BJ (cell line): Measurements from ENCODE around the gene GAGE12E. TPM values are rescaled to one million over a fixed set of nuclear protein-coding genes. Genes with fewer than 3 reads are reported as not detected.
"Not testable (repeated sequence)": the region's sequence is repeated elsewhere in the genome, so short reads cannot be mapped to it uniquely, and the experiment has no call there.

Experiments
- CTCF ChIA-PET: fragments of 350-600 bp; formaldehyde crosslinking; extraction: SDS; loops from one replicate; lab custom pipeline; 2021; ENCODE audit warnings: antibody characterized with exemption, inconsistent platforms; lab: Yijun Ruan, JAX
- POLR2A ChIA-PET: fragments of 300-600 bp; sonication (Branson Sonifier 250); formaldehyde crosslinking; extraction: SDS; loops from one replicate; lab custom pipeline; 2021; ENCODE audit warnings: antibody characterized with exemption; lab: Charles Lee
- DNase-seq: peaks from one replicate; pipeline ENCODE4 v3.0.0-alpha.2; 2011; ENCODE audit warnings: low read depth
- H3K27me3 ChIP-seq: 2 replicates; pipeline ENCODE4 v1.6.0; 2011; ENCODE audit warnings: low read length; ENCODE audit not compliant: control insufficient read depth, insufficient read depth
- H3K36me3 ChIP-seq: 2 replicates; pipeline ENCODE4 v1.5.1; 2011; ENCODE audit warnings: low read length; ENCODE audit not compliant: control insufficient read depth, insufficient read depth
- H3K4me3 ChIP-seq: 2 replicates; pipeline ENCODE4 v1.5.1; 2011; ENCODE audit warnings: low read depth, mild to moderate bottlenecking, control low read depth, low read length
- polyA minus RNA-seq: library from RNA; depleted of rRNA, polyadenylated mRNA; stranded (reverse); fragments of >200 nt; gene quantifications from 2 replicates; pipeline ENCODE4 v1.2.3, GENCODE V29; 2011; rRNA and poly(A)+ RNA removed
- polyA plus RNA-seq: library from polyadenylated mRNA; depleted of rRNA; stranded (reverse); fragments of >200 nt; gene quantifications from 2 replicates; pipeline ENCODE4 v1.2.3, GENCODE V29; 2011; rRNA removed

Gene GAGE12E, protein sequence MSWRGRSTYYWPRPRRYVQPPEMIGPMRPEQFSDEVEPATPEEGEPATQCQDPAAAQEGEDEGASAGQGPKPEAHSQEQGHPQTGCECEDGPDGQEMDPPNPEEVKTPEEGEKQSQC
- polyA plus RNA-seq (not detected in 2 replicates), polyA minus RNA-seq (not detected in 2 replicates)

DNA sequence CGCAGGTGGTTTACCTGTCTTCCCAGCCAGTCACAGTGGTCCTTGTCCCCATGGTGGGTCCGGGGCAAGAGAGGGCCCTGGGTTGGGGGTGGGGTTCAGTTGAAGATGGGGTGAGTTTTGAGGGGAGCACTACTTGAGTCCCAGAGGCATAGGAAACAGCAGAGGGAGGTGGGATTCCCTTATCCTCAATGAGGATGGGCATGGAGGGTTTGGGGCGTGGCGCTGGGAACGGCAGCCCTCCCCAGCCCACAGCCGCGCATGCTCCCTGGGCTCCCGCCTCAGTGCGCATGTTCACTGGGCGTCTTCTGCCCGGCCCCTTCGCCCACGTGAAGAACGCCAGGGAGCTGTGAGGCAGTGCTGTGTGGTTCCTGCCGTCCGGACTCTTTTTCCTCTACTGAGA lies at the start of gene GAGE12E:
TSS of gene GAGE12E (plus strand) at position 301 of the 400 bp plus-strand sequence. CDS start 1,155 bp downstream, outside the sequence.
- DNase-seq, POLR2A ChIA-PET, H3K27me3 ChIP-seq, H3K36me3 ChIP-seq, H3K4me3 ChIP-seq, CTCF ChIA-PET: not testable (repeated sequence)

DNA sequence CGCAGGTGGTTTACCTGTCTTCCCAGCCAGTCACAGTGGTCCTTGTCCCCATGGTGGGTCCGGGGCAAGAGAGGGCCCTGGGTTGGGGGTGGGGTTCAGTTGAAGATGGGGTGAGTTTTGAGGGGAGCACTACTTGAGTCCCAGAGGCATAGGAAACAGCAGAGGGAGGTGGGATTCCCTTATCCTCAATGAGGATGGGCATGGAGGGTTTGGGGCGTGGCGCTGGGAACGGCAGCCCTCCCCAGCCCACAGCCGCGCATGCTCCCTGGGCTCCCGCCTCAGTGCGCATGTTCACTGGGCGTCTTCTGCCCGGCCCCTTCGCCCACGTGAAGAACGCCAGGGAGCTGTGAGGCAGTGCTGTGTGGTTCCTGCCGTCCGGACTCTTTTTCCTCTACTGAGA lies 19.2 kb upstream of the GAGE12E start, which contains the start of gene GAGE12C:
TSS of gene GAGE12C (plus strand) at position 301 of the 400 bp plus-strand sequence. CDS start 1,155 bp downstream, outside the sequence.
- DNase-seq, H3K4me3 ChIP-seq, H3K27me3 ChIP-seq, H3K36me3 ChIP-seq, CTCF ChIA-PET, POLR2A ChIA-PET: not testable (repeated sequence)

DNA sequence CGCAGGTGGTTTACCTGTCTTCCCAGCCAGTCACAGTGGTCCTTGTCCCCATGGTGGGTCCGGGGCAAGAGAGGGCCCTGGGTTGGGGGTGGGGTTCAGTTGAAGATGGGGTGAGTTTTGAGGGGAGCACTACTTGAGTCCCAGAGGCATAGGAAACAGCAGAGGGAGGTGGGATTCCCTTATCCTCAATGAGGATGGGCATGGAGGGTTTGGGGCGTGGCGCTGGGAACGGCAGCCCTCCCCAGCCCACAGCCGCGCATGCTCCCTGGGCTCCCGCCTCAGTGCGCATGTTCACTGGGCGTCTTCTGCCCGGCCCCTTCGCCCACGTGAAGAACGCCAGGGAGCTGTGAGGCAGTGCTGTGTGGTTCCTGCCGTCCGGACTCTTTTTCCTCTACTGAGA lies 9.7 kb upstream of the GAGE12E start, which contains the start of gene GAGE12D:
TSS of gene GAGE12D (plus strand) at position 301 of the 400 bp plus-strand sequence. CDS start 1,155 bp downstream, outside the sequence.
- CTCF ChIA-PET, H3K4me3 ChIP-seq, DNase-seq, H3K27me3 ChIP-seq, POLR2A ChIA-PET, H3K36me3 ChIP-seq: not testable (repeated sequence)

DNA sequence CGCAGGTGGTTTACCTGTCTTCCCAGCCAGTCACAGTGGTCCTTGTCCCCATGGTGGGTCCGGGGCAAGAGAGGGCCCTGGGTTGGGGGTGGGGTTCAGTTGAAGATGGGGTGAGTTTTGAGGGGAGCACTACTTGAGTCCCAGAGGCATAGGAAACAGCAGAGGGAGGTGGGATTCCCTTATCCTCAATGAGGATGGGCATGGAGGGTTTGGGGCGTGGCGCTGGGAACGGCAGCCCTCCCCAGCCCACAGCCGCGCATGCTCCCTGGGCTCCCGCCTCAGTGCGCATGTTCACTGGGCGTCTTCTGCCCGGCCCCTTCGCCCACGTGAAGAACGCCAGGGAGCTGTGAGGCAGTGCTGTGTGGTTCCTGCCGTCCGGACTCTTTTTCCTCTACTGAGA lies 9.5 kb downstream of the GAGE12E start, which contains the start of gene GAGE12F:
TSS of gene GAGE12F (plus strand) at position 301 of the 400 bp plus-strand sequence. CDS start 1,155 bp downstream, outside the sequence.
- H3K4me3 ChIP-seq, result not testable (repeated sequence)

DNA sequence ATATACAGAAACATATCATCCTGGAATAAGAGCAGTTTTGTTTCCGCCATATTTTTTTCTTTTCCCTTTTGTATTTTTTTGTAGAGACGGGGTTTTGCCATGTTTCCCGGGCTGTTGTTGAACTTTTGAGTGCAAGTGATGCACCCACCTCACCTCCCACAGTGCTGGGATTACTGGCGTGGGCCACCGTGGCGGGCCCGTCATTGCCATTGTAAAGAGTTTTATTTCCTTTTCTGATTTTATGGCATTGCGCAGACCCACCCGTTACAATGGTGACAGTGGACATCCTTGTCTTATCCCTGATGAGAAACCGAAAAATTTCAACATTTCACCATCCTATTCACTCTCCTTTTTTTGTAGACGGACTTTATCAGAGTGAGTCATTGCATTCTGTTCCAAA lies 17.6 kb downstream of the GAGE12E start:
- POLR2A ChIA-PET, DNase-seq, CTCF ChIA-PET: not testable (repeated sequence)

More for the DNA sequence above, 9.5 kb downstream of the GAGE12E start, which contains the start of gene GAGE12F:
- DNase-seq, H3K27me3 ChIP-seq, CTCF ChIA-PET, H3K36me3 ChIP-seq, POLR2A ChIA-PET: not testable (repeated sequence)

DNA sequence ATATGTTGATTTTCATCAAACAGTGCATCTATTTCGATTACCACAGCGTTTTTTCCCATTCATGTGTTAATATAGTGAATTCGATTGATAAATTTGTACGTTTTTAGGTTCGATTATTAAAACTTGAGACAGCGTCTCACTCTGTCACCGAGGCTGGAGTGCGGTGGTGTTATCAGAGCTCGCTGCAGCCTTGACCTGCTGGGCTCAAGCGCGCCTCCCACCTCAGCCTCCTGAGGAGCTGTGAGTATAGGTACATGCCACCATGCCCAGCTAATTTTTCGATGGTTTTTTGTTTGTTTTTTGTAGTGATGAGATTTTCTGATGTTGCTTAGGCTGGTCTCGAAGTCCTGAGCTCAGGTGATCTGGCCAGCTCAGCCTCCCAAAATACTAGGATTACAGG lies 18.1 kb downstream of the GAGE12E start:
- POLR2A ChIA-PET, H3K36me3 ChIP-seq, CTCF ChIA-PET, DNase-seq, H3K27me3 ChIP-seq, H3K4me3 ChIP-seq: not testable (repeated sequence)

More for the DNA sequence above, 17.6 kb downstream of the GAGE12E start:
- not testable (repeated sequence) for H3K27me3 ChIP-seq, H3K36me3 ChIP-seq, H3K4me3 ChIP-seq

DNA sequence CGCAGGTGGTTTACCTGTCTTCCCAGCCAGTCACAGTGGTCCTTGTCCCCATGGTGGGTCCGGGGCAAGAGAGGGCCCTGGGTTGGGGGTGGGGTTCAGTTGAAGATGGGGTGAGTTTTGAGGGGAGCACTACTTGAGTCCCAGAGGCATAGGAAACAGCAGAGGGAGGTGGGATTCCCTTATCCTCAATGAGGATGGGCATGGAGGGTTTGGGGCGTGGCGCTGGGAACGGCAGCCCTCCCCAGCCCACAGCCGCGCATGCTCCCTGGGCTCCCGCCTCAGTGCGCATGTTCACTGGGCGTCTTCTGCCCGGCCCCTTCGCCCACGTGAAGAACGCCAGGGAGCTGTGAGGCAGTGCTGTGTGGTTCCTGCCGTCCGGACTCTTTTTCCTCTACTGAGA lies 19.0 kb downstream of the GAGE12E start, which contains the start of gene GAGE12G:
TSS of gene GAGE12G (plus strand) at position 301 of the 400 bp plus-strand sequence. CDS start 1,155 bp downstream, outside the sequence.
- H3K27me3 ChIP-seq, POLR2A ChIA-PET, H3K36me3 ChIP-seq, CTCF ChIA-PET, H3K4me3 ChIP-seq, DNase-seq: not testable (repeated sequence)

DNA sequence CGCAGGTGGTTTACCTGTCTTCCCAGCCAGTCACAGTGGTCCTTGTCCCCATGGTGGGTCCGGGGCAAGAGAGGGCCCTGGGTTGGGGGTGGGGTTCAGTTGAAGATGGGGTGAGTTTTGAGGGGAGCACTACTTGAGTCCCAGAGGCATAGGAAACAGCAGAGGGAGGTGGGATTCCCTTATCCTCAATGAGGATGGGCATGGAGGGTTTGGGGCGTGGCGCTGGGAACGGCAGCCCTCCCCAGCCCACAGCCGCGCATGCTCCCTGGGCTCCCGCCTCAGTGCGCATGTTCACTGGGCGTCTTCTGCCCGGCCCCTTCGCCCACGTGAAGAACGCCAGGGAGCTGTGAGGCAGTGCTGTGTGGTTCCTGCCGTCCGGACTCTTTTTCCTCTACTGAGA lies 28.6 kb downstream of the GAGE12E start, which contains the start of gene GAGE12H:
TSS of gene GAGE12H (plus strand) at position 301 of the 400 bp plus-strand sequence. CDS start 1,155 bp downstream, outside the sequence.
- CTCF ChIA-PET, DNase-seq, H3K27me3 ChIP-seq, POLR2A ChIA-PET, H3K4me3 ChIP-seq, H3K36me3 ChIP-seq: not testable (repeated sequence)

DNA sequence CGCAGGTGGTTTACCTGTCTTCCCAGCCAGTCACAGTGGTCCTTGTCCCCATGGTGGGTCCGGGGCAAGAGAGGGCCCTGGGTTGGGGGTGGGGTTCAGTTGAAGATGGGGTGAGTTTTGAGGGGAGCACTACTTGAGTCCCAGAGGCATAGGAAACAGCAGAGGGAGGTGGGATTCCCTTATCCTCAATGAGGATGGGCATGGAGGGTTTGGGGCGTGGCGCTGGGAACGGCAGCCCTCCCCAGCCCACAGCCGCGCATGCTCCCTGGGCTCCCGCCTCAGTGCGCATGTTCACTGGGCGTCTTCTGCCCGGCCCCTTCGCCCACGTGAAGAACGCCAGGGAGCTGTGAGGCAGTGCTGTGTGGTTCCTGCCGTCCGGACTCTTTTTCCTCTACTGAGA lies 38.1 kb downstream of the GAGE12E start, which contains the start of gene GAGE2A:
TSS of gene GAGE2A (plus strand) at position 301 of the 400 bp plus-strand sequence. CDS start 1,155 bp downstream, outside the sequence.
- CTCF ChIA-PET, POLR2A ChIA-PET, H3K36me3 ChIP-seq, H3K27me3 ChIP-seq, H3K4me3 ChIP-seq, DNase-seq: not testable (repeated sequence)

DNA sequence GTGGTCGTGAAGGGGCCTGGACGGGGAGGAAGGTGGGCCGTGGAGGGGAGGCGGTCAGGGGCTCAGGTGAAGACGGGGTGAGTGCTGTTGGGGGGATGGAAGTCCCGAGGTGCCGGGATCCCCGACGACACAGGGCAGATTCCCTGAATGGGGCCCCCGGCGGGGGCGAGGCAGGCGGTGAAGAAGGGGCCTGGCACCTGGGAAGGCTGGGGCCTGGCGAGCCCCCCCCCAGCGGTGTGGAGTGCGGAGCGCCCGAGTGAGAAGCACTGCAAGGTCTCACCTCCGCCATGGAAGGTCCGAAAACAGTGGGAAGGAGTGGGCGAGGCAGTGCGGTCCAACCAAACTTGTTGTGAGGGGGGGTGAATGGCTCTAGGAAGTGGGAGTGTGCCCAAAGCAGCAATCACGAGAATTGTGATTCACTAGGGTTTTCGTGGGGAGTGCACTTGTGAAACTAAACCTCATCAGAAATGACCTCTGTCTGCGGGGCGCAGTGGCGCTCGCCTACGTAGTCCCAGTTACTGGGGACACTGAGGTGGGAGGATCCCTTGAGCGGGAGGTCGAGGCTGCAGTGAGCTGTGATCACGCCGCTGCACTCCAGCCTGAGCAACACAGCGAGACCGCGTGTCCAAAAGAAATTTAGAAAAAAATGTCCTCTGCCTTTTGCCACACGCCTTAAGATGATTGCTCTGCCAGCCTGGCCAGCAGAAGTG lies 38.8 kb downstream of the GAGE12E start:
- CTCF ChIA-PET, POLR2A ChIA-PET, DNase-seq, H3K4me3 ChIP-seq, H3K27me3 ChIP-seq, H3K36me3 ChIP-seq: not testable (repeated sequence)

DNA sequence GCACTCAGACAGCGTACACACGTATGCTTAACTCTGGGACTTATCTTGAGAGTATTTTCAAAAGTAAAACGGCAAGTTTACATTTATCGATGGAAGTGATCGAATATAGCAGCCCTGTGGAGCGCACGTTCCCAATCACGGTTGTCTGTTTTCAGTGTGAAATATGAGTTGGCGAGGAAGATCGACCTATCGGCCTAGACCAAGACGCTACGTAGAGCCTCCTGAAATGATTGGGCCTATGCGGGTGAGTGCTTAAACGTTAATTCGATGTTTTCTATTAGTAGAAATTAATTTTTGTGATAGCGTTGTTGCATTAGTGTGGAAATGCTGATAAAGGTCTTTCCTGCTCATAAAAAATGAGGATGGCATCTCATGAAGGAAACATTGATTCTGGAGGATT lies 39.4 kb downstream of the GAGE12E start:
- DNase-seq, CTCF ChIA-PET, POLR2A ChIA-PET, H3K27me3 ChIP-seq, H3K36me3 ChIP-seq, H3K4me3 ChIP-seq: not testable (repeated sequence)

DNA sequence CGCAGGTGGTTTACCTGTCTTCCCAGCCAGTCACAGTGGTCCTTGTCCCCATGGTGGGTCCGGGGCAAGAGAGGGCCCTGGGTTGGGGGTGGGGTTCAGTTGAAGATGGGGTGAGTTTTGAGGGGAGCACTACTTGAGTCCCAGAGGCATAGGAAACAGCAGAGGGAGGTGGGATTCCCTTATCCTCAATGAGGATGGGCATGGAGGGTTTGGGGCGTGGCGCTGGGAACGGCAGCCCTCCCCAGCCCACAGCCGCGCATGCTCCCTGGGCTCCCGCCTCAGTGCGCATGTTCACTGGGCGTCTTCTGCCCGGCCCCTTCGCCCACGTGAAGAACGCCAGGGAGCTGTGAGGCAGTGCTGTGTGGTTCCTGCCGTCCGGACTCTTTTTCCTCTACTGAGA lies 47.6 kb downstream of the GAGE12E start, which contains the start of gene GAGE1:
TSS of gene GAGE1 (plus strand) at position 301 of the 400 bp plus-strand sequence. CDS start 1,155 bp downstream, outside the sequence.
- CTCF ChIA-PET, H3K36me3 ChIP-seq, H3K4me3 ChIP-seq, DNase-seq, H3K27me3 ChIP-seq, POLR2A ChIA-PET: not testable (repeated sequence)
